8988T (cell line): ENCODE results near the gene UAP1L1.
"Not testable (repeated sequence)": the region's sequence is repeated elsewhere in the genome, so short reads cannot be mapped to it uniquely, and the experiment has no call there.

Experiments used
- DNase-seq: peaks from one replicate; pipeline ENCODE4 v3.0.0; 2011

UAP1L1 gene

DNA sequence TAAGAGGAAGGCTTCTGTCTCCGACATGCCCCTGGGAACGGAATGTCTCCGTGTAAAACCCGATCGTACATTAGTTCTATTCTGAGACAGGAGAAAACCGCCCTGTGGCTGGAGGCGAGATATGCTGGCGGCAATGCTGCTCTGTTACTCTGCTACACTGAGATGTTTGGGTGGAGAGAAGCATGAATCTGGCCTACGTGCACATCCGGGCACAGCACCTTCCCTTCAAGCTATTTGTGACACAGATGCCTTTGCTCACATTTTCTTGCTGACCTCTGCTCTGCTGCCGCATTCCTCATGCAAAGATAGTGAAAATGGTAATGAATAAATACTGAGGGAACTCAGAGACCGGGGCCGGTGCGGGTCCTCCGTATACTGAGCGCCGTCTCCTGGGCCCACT lies 39.4 kb downstream of the UAP1L1 start:
- DNase-seq: no peak

DNA sequence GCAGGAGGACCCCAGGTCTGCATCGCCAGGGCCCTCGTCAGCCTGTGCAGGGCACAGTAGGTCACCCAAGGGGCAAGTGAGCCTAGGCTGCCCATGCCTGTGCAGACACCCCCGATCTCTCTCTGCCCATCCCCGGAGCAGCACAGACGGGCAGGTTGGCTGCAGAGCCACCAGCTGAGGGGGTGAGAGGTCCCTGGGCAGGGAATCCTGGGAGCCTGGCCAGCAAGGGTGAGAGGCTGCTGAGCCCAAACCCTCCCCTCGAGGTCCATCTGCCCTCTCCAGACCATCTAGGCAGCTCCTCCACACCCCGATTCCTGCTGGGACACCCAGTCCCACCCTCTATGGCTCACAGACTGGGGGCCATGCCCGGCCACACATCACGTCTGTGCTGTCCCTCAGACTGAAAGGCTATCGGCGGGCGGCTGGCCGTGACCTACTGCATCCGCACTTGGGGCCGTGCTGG lies 40.0 kb downstream of the UAP1L1 start:
- no peak for DNase-seq

DNA sequence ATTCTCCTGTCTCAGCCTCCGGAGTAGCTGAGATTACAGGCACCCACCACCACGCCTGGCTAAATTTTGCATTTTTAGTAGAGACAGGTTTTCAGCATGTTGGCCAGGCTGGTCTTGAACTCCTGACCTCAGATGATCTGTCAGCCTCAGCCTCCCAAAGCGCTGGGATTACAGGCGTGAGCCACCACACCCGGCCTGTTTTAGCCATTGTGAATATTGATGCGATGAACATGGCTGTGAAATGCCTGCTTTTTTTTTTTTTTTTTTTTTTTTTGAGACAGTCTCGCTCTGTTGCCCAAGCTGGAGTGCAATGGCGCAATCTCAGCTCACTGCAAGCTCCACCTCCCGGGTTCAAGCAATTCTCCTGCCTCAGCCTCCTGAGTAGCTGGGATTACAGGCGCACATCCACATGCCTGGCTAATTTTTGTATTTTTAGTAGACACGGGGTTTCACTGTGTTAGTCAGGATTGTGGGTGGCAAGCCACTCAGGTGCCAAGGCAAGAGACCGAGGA lies 40.8 kb downstream of the UAP1L1 start:
- DNase-seq: not testable (repeated sequence)

DNA sequence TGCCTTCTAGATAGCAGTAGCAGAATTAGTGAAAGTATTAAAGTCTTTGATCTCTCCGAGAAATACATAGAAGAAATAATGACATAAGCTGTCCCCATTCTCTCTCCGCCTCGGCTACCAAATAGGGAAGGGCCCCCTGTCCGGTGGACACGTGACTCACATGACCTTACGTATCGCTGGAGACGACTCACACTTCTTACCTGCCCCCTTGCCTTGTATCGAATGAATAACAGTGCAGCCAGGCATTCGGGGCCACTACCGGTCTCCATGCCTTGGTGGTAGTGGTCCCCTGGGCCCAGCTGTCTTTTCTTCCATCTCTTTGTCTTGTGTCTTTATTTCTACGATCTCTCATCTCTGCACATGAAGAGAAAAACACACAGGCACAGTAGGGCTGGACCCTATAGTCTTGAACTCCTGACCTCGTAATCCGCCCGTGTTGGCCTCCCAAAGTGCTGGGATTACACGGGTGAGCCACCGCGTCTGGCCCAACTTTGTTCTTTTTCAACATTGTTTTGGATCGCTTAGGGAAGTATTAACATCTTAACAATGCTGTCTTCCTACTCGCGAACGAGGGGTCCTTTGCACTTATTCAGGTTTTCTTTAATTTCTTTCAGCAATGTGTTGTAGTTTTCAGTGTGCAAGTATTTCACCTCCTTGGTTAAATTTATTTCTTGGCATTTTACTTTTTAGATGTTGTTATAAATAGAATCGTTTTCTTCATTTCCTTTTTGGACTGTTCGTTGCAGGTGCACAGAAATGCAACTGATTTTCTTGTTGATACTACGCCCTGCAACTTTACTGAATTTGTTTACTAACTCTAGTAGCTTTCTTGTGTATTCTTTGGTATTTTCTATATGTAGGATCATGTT lies 44.8 kb downstream of the UAP1L1 start:
- DNase-seq: not testable (repeated sequence)

DNA sequence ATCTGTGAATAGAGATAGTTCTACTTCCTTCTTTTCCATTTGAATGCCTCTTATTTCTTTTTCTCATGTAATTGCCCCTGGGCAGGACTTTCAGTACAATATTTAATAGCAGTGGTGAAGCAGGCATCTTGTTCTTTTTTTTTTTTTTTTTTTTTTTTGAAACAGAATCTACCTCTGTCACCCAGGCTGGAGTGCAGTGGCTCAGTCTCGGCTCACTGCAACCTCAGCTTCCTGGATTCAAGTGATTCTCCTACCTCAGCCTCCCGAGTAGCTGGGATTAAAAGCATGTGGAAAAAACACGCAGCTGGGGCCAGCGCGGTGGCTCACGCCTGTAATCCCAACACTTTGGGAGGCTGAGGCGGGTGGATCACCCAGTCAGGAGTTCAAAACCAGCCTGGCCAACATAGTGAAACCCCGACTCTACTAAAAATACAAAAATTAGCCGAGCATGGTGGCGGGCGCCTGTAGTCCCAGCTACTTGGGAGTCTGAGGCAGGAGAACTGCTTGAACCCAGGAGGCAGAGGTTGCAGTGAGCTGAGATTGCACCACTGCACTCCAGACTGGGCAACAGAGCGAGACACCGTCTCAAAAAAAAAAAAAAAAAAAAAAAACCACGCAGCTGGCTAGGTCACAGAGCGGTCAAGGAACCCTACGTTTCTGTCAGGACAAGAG lies 45.6 kb downstream of the UAP1L1 start:
- not testable (repeated sequence) for DNase-seq

DNA sequence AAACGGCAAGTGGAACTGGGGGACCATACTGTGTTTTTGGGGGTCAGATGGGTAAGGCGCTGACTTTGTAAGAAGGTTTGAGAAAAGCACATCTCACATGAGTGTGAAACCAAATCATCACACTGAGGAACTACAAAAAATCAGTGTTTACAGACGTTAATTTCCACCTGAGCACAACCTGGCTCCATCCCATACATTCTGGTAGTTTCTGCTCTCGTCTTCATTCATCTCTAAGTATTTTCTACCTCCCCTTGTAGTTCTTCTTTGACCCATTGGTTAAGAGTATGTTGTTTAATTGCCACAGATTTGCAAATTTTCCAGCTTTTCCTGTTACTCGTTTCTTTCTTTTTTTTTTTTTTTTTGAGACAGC lies 46.1 kb downstream of the UAP1L1 start:
- no peak for DNase-seq

DNA sequence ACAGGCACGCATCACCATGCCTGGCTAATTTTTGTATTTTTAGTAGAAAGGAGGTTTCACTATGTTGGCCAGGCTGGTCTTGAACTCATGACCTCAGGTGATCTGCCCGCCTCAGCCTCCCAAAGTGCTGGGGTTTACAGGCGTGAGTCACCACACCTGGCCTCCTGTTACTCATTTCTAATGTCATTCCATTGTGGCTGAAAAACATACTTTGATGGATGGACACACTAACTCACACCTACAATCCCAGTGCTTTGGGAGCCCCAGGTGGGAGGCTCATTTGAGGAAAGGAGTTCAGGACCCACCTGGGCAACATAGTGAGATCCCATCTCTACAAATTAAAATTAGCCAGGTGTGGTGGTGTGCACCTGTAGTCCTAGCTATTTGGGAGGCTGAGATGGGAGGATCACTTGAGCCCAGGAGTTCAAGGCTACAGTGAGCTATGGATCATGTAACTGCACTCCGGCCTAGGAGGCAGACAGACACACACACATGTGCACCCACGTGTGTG lies 46.7 kb downstream of the UAP1L1 start:
- DNase-seq: not testable (repeated sequence)

DNA sequence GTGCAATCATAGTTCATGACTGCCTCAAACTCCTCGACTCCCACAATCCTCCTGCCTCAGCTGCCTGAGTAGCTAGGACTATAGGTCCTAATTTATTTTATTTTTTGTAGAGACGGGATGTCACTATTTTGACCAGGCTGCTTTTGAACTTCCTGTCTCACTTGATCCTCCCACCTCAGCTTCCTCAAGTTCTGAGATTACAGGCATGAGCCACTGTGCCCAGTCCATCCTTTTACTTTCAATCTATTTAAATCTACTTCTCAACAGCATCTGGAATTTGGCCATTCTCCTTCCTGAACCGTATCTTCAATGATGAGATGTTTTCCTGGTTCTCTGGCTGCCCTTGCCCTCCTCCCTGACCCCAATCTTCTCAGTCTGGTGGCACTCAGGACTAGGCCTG lies 49.5 kb downstream of the UAP1L1 start:
- DNase-seq: no peak

DNA sequence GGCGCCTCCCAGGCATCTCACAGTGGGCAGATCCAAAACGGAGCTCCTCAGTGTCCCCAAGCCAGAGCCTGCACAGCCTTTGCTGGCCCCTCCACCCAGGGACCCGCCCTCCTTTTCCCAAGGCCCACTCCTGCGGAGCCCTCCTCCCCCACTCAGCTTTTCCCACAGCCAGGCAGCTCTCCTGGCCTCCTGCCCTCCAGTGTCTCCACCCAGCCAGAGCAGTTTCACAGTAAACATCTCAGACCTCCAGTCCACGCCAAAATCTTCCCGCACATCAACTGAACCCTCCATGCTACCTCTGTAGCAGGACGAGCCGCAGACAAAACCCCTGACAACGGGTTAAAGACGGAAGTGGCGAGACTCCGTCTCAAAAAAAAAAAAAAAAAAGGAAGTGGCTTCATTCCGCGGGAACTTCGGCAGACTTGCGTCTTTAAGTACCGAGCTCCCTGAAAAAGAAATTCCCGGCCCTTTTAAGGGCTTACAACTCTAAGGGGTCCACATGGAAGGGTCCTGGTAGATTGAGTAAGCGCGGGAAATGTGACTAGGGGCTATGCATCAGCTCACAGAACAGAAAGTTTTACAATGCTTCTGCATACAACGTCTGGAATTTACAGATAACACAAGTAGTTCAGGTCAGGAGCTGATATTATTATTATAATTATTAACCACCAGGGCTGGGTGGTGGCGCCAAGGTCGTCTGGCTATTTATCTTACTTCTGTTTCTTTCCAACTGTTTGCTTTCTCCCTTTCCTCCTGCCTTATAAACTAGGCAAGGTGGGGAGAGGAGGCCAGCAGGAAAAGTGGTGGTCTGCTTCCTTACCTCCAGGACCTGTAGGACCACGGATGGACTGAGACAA lies 50.2 kb downstream of the UAP1L1 start:
- peak; percentile 42 for DNase-seq

DNA sequence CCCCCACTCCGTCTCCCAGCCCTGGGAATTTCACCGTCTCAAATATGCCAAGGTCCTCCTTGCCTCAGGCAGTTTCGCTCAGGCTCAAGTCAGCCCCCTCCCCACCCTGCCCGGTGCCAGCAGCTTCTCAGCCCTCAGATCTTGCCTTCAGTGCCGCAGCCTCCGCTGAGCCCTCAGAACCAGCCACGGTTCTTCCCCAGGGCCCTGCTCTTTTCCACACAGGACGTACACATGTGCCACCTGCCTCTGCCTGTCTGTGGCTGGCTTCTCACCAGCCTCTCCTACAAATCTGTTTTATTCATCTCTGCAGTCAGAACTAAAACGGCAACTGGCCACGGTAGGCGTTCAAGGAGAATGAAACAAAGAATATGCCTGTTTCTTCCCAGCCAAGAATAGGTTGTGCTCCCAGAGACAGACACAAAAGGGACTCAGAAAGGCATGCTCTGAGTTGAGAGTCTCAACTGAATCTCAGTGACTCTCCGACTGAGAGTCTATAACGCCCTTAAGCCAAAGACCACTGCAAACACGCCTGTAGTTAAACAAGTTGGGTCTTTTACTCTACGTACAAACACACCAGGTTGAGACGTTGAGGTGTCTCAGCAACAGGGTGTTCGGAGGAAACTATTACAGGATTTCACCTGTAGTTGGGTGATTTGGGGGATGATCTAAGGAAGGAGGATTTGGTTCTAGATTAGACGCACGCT lies 51.0 kb downstream of the UAP1L1 start:
- peak; percentile 19 for DNase-seq

DNA sequence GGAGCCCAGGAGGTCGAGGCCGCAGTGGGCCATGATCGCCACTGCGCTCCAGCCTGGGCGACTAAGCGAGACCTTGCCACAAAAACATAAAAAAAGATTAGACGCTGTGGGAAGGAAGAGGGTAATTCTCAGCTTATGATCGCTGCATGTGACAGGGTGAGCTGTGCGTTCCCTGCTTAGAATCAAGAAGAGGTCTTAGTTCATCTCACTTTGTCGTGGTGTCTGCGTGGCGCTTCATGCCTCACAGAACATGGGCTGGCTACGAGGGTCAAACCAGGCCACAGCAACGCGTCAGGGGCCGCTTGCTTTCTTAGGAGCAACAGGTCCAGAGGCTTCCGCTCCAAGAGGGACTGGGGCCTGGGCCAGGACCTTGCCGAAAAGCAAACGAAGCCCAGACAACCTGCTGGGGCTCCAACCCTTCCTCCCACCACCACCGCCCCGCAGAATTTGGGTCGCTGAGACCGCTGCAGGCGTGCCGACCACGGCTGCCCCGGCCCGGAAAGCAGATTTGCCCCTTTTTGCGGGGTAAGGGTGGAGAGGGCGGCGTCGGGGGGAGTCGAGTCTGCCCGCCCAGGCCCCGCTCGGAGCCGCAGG lies 51.6 kb downstream of the UAP1L1 start:
- peak; percentile 21 for DNase-seq

DNA sequence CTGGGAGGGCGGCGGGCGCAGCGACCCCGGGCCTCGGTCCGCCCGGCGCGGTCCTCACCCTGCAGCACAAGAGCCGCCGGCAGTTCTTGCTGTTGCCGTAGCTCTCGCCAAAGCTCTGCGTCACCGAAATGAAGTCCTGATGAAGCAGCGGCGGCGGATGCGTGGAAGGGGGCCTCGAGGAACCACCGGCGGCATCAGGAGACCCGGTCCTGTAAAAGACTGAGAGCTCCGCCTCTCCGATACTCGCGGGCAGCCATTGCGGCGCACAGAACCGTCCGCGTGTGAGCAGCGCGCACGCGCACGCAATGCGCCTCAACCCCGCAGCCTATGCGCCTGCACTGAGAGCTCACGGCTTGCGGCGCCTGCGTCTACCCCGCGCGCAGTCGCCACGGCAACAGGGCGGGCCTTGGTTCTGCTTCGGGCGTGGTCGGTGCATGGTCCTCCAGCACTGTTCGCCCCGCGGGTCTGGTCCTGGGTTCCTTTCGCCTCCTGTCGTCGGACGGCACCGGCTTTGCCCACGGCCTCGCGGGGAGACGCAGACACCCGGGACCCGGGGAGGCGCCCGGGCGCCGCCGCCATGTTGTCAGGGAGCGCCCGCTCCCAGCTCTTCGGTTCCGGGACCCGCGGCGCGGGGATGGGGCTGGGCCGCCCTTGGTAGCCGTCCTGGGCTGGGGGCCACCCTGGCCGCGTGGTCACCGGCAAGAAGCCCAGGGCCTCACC lies 52.3 kb downstream of the UAP1L1 start:
- DNase-seq: peak; percentile 95

DNA sequence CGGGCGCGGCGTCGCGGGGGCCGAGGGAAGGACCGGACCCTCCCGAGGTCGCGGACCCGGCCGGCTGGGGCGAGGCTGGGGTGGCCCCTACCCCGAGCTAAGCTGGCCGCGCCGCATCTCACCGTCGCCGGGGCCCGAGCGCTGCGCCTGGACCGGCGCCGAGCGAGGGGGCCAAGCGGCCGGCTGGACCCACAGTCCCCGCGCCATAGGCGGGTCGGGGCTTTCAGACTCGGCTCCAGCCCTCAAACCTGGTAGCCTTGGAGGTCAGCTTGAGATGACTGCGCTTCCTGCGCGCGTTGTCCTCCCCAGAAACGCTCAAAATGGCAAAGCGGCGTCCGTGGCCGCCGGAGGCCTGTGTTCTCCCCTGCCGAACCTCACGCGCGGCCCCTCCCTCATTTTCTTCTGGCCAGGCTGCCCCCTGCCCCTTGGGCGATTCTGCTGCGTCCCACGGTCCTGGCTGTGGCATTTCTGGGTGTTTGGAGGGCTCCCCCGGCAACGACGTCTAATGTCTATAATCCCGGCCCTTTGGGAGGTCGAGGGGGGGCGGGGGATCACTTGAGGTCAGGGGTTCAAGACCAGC lies 52.9 kb downstream of the UAP1L1 start:
- DNase-seq: no peak
